Lower lobe of right lung (tissue), 2 donors: Measurements from ENCODE around the gene TIAL1. TPM values are rescaled to one million over a fixed set of nuclear protein-coding genes. Genes with fewer than 3 reads are reported as not detected.

Experiments used
- ATAC-seq, 2 donors: fragments of 200-7000 bp; cut with Tn5 transposase; one replicate each; pipeline ENCODE4 v1.9.1; 2020 to 2022; ENCODE audit warnings: mild to moderate bottlenecking in 2 of 2, moderate library complexity in 2 of 2
- DNase-seq: peaks from one replicate; pipeline ENCODE4 v3.0.0-alpha.2; 2020
- H3K27ac ChIP-seq: fragments of 200-600 bp; one replicate; pipeline ENCODE4 v1.8.0; 2022
- H3K27me3 ChIP-seq: fragments of 200-600 bp; one replicate; pipeline ENCODE4 v1.8.0; 2022; ENCODE audit warnings: low read depth
- H3K36me3 ChIP-seq: fragments of 200-600 bp; one replicate; pipeline ENCODE4 v1.8.0; 2022; ENCODE audit warnings: mild to moderate bottlenecking
- H3K4me1 ChIP-seq: fragments of 200-600 bp; one replicate; pipeline ENCODE4 v1.8.0; 2022
- H3K4me3 ChIP-seq: fragments of 200-600 bp; one replicate; pipeline ENCODE4 v1.8.0; 2022; ENCODE audit warnings: mild to moderate bottlenecking
- H3K9me3 ChIP-seq: fragments of 200-600 bp; one replicate; pipeline ENCODE4 v1.8.0; 2022
- intact Hi-C: fragments of 100-400 bp; cut with DNase I; formaldehyde crosslinking; loops from one replicate; pipeline ENCODE4 v1.11.0; 2022
- total RNA-seq: library from RNA; stranded (reverse); fragmentation: NEBNext Ultra II Directional; extraction: Animal tissue kit (Norgen Biotek cat#: 25700); gene quantifications from one replicate; pipeline ENCODE4 v1.2.1, GENCODE V29; 2021
- TF ChIP-seq, protein P1 (sequence below): fragments of 200-600 bp; IDR thresholded peaks from one replicate; pipeline ENCODE4 v1.8.0; 2022; ENCODE audit warnings: antibody characterized with exemption, mild to moderate bottlenecking
- donor health status: DM: no; HTN: yes; CAD: no; lungs with severe emphysema.

Gene TIAL1
- total RNA-seq, 1 donor from 2014 or later = 99.0 TPM

DNA sequence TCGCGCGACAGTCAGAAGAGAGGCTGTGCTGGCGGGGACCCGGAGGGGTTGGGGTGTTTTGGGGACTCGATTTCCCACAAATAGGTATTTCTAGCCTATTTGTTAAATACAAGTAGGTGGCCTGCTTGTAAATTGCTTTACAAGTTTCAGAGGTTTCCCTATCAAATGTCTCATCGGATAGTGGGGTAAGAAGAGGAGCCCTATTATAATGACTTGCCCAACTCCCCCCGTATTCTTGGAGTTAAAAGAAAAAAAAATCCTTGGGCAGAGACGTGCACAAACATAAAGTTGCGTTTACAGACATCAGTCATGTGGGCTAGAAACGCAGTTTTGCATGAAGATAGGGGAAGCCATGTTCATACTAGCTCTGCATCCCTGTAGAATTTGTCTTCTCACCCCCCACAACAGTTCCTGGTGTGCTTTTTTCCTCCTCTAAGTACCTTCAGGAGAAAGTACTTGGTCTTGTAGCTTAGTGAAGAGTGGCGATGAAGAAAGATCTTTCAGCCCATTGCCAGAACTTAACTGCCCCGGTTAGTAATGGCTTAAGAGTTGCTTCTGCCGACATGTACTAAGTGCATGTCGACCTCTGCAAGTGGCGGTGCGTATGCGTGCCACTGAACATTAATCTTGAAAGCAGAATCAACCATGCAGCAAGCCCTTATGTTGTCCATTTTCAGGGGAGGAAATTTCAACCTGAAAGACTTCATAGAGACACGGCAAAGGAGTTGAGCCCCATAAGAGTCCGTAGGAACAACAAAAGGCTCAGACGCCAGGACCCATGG lies 832 bp upstream of the TIAL1 start:
- Histone ChIP-seq H3K27ac (peak overlapping the region; percentile 96), H3K27me3 (no peaks in the 10 kb centered on the region), H3K9me3 (no peaks in the 10 kb centered on the region), H3K36me3 (no peaks in the 10 kb centered on the region), H3K4me1 (peaks cover 38% of the 10 kb centered on the region), H3K4me3 (peak overlapping the region; percentile 95)
- TF ChIP-seq, protein P1, sequence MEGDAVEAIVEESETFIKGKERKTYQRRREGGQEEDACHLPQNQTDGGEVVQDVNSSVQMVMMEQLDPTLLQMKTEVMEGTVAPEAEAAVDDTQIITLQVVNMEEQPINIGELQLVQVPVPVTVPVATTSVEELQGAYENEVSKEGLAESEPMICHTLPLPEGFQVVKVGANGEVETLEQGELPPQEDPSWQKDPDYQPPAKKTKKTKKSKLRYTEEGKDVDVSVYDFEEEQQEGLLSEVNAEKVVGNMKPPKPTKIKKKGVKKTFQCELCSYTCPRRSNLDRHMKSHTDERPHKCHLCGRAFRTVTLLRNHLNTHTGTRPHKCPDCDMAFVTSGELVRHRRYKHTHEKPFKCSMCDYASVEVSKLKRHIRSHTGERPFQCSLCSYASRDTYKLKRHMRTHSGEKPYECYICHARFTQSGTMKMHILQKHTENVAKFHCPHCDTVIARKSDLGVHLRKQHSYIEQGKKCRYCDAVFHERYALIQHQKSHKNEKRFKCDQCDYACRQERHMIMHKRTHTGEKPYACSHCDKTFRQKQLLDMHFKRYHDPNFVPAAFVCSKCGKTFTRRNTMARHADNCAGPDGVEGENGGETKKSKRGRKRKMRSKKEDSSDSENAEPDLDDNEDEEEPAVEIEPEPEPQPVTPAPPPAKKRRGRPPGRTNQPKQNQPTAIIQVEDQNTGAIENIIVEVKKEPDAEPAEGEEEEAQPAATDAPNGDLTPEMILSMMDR = no peak
- ATAC-seq (no peak), DNase-seq (no peak)
- intact Hi-C loops = no loop called here

DNA sequence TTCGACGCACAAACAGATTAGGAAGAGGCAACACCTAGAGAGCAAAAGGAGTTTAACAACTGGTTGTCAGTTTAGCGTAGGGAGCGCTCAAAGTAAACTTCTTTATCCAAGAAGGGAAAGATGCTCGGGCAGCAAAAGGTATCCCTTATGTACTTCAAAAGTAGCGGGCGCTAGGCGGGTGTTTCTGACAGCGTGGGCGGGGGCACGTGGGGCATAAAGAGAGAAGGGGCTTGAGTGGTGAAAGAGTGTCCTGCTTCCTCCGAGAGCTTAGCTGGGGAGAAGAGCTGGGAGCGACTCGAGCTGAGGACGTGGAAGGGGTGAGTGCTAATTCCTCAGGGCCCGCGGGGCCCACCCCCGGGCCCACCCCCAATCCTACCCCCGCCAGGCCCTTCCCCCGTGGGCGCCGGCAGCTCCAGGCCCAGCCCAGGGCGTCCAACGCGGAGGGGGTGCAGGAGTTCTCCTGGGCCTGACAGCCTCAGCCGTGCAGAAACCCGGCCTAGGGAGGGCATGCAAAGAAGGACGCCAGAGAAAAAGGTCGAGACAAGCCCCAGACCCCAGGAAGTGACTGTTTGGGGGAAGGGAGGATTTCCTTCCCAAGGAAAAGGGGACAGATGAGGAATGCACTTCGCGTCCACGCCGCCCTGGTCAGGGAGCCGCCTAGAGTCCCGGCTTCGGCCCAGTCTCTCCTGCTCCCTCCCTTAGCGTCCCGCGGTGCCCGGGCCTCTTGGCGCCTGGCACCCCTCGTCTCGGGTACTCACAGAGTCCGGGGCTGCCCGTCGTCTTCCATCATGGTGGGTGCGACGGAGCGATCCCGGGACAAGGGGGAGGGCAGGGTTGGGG lies 868 bp downstream of the TIAL1 start:
- TF ChIP-seq, protein P1 = no peak
- H3K4me1 ChIP-seq = peaks cover 49% of the 10 kb centered on the region

DNA sequence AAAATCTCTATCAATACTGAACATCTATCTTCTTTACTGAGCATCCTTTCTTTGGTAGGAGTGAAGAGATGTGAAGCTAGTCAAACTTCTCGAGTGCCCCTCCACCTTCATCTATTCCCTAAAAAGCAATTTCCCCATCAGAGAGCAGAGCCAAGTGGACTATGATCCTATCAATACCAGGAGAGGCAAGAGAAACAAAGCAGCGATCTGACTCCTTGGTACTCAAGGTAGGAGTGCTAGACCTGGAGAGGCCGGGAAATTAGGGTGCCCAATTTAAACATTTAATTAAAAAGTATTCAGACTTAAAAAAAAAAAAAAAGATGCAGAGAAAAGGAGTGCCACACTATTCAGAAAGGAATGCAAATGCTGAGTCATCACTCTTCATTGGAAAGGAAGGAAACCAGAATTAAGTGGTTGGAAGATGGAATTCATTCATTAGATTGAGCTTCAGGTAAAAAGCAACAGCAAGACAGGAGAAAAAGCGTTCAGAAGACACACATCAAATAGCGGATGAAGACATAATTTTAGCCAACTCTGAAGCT lies 1.6 kb downstream of the TIAL1 start:
- intact Hi-C loops = no loop called here
- DNase-seq = no peak

More for the DNA sequence above, 868 bp downstream of the TIAL1 start:
- H3K27me3 ChIP-seq = no peaks in the 10 kb centered on the region
- H3K4me3 ChIP-seq = peak overlapping the region; percentile 95
- ATAC-seq (peak; percentile 60 to 73), DNase-seq (peak; percentile 71)
- H3K27ac ChIP-seq = peak overlapping the region; percentile 96
- intact Hi-C loops = no loop called here
- H3K36me3 ChIP-seq = peaks cover 3% of the 10 kb centered on the region
- no peaks in the 10 kb centered on the region for H3K9me3 ChIP-seq

DNA sequence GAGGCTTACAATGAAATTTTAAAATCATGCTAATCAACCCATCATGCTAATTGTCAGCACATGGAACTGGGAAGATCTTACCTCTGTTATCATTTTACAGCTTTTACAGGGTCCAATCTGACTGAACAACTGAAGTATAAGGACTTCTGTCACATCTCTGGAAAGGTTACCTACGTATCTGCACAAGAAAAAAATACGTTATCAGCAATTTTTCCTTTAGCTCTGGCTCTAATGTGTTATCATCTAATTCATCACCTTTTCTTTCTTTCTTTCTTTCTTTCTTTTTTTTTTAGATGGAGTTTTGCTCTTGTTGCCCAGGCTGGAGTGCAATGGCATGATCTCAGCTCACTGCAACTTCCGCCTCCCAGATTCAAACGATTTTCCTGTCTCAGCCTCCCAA lies 8.7 kb downstream of the TIAL1 start:
- TF ChIP-seq, protein P1 = no peak
- H3K9me3 ChIP-seq = no peaks in the 10 kb centered on the region
- ATAC-seq (no peak), DNase-seq (no peak)
- H3K36me3 ChIP-seq = peaks cover 58% of the 10 kb centered on the region
- no peaks in the 10 kb centered on the region for H3K27me3 ChIP-seq
- intact Hi-C loops = no loop called here
- H3K27ac ChIP-seq = no peak overlapping the region
- no peak overlapping the region for H3K4me3 ChIP-seq
- peaks cover 16% of the 10 kb centered on the region for H3K4me1 ChIP-seq

More for the DNA sequence above, 1.6 kb downstream of the TIAL1 start:
- peaks cover 9% of the 10 kb centered on the region for H3K36me3 ChIP-seq
- H3K27me3 ChIP-seq = no peaks in the 10 kb centered on the region
- peak overlapping the region; percentile 96 for H3K27ac ChIP-seq
- H3K4me1 ChIP-seq = peaks cover 49% of the 10 kb centered on the region
- no peaks in the 10 kb centered on the region for H3K9me3 ChIP-seq
- no peak for ATAC-seq
- TF ChIP-seq, protein P1 = no peak
- H3K4me3 ChIP-seq = peak overlapping the region; percentile 95

DNA sequence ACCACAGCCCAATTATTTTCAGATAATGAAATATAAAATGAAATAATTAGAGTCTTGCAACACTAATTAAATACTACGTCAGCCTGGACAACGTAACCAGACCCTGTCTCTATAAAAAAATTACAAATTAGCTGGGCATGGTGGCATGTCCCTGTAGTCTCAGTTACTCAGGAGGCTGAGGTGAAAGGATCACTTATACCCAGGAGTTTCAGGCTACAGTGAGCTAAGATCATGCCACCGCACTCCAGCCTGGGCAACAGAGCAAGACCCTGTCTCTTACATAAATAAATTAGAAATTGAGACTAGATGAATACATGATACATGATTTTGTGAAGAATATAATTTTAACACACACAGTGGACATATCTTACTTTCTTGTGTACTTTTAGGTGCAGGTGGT lies 18.4 kb downstream of the TIAL1 start:
- Histone ChIP-seq H3K36me3 (peaks cover 94% of the 10 kb centered on the region), H3K9me3 (no peaks in the 10 kb centered on the region), H3K4me3 (no peak overlapping the region), H3K27me3 (no peaks in the 10 kb centered on the region), H3K27ac (no peak overlapping the region), H3K4me1 (no peaks in the 10 kb centered on the region)
- ATAC-seq (no peak), DNase-seq (no peak)
- TF ChIP-seq, protein P1 = no peak
- intact Hi-C loops = no loop called here
